WERI-Rb-1 (cell line): Measurements from ENCODE around the gene PIEZO2.

Experiments
- DNase-seq: peaks from one replicate; pipeline ENCODE4 v3.0.0-alpha.2; 2020
- H3K27ac ChIP-seq: fragments of 250-450 bp; sonication (Bioruptor Pico); 2 replicates; pipeline ENCODE4 v1.5.1; 2020; ENCODE audit warnings: mild to moderate bottlenecking, moderate library complexity
- H3K27me3 ChIP-seq: fragments of 250-450 bp; sonication (Bioruptor Pico); 2 replicates; pipeline ENCODE4 v1.5.1; 2021; ENCODE audit warnings: mild to moderate bottlenecking, low read depth, moderate library complexity; ENCODE audit not compliant: insufficient read depth, severe bottlenecking
- H3K36me3 ChIP-seq: fragments of 250-450 bp; sonication (Bioruptor Pico); 2 replicates; pipeline ENCODE4 v1.5.1; 2020; ENCODE audit warnings: mild to moderate bottlenecking, moderate library complexity
- H3K4me3 ChIP-seq: 2 replicates; pipeline ENCODE4 v1.5.1; 2011; ENCODE audit warnings: low read depth, mild to moderate bottlenecking, control low read depth, low read length
- H3K9me3 ChIP-seq: fragments of 250-450 bp; sonication (Bioruptor Pico); 2 replicates; pipeline ENCODE4 v1.5.1; 2021; ENCODE audit warnings: mild to moderate bottlenecking, moderate library complexity; ENCODE audit not compliant: severe bottlenecking
- TF ChIP-seq, protein P1 (sequence below): IDR thresholded peaks from 2 replicates; pipeline ENCODE4 v1.5.1; 2011; ENCODE audit warnings: low read depth, mild to moderate bottlenecking, control low read depth, inconsistent platforms, low read length

Gene PIEZO2

DNA sequence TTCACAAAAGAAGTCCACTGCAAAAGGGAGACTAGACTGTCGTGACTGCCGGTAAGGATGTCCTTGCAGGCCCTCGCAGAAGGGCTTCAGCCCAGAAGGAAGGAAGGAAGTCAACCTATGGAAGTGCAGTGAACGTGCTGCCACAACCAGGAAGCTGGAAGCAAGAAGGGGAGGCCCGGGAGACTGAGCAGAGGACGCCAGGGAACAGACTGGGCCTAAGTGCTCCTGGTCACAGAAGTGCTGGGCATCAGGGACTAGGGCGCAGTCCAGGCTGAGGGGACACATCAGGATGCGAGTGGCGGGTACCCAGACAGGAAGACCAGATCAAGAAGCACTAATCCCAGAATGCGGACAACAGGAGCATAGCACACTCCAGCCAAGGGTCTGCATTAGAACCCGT, 78.8 kb downstream of the PIEZO2 start:
- Histone ChIP-seq H3K27ac (no peak overlapping the region), H3K27me3 (peaks cover 2% of the 10 kb centered on the region), H3K9me3 (no peaks in the 10 kb centered on the region), H3K36me3 (no peaks in the 10 kb centered on the region), H3K4me3 (no peak overlapping the region)
- TF ChIP-seq, protein P1, sequence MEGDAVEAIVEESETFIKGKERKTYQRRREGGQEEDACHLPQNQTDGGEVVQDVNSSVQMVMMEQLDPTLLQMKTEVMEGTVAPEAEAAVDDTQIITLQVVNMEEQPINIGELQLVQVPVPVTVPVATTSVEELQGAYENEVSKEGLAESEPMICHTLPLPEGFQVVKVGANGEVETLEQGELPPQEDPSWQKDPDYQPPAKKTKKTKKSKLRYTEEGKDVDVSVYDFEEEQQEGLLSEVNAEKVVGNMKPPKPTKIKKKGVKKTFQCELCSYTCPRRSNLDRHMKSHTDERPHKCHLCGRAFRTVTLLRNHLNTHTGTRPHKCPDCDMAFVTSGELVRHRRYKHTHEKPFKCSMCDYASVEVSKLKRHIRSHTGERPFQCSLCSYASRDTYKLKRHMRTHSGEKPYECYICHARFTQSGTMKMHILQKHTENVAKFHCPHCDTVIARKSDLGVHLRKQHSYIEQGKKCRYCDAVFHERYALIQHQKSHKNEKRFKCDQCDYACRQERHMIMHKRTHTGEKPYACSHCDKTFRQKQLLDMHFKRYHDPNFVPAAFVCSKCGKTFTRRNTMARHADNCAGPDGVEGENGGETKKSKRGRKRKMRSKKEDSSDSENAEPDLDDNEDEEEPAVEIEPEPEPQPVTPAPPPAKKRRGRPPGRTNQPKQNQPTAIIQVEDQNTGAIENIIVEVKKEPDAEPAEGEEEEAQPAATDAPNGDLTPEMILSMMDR: no peak
- DNase-seq: no peak

DNA sequence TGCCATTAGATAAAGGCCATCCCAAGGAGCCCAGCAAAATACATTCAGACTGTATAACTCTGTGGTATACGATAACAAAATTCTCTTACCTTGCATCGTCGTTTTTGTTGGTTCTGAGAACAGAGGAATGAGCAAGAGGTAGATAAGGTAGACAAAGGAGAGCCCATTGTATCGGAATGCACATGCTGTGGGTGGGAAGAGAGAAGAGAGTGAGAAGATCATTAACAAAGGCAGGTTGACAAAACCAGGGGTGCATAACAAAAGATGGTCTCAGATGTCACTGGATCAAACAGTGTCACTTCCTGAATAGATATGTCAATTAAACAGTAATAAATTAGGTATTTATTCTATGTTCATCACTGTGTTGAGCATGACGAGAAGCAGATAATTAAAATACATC, 83.3 kb downstream of the PIEZO2 start:
- H3K36me3 ChIP-seq: no peaks in the 10 kb centered on the region
- no peak for DNase-seq
- no peaks in the 10 kb centered on the region for H3K27me3 ChIP-seq
- no peaks in the 10 kb centered on the region for H3K9me3 ChIP-seq
- H3K27ac ChIP-seq: no peak overlapping the region
- H3K4me3 ChIP-seq: no peak overlapping the region
- TF ChIP-seq, protein P1: no peak

DNA sequence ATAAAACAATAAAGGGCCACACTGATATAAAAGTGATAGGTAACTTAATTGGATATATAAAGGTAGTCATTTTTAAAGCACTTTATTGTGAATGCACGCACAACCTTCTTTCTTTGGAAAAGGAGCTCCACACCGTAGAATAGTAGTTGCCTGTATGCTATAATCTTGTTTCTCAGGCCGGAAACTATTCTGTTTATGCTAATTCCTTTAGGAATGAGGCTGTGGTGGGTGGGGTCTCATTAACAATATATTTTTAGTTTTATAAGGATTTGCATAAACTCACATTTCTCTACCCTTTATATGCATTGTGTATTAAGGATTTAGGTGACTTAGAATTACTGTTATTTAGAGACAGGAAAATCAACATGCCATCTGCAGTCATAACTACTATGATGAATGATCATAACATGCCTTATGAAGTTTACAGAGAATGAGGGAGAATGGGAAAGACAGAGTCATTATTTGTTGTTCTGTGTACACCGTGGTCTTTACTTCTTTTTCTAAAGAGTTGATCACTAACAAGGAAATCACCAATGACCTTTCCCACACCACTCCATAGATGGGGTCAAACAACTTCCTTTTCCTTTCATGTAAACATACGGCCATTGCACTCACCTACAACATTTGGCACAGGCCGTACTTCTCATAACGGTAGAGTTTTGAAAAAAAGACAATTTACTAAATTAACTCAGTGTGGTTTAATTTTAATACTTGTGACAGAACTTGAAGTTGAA, 84.5 kb downstream of the PIEZO2 start:
- Histone ChIP-seq H3K4me3 (no peak overlapping the region), H3K36me3 (no peaks in the 10 kb centered on the region), H3K27ac (no peak overlapping the region), H3K9me3 (no peaks in the 10 kb centered on the region), H3K27me3 (no peaks in the 10 kb centered on the region)
- no peak for DNase-seq
- TF ChIP-seq, protein P1: no peak

GRCh38 chr18:11064106-11064505, 85.3 kb downstream of the PIEZO2 start:
- H3K27me3 ChIP-seq: no peaks in the 10 kb centered on the region
- no peak overlapping the region for H3K4me3 ChIP-seq
- H3K9me3 ChIP-seq: no peaks in the 10 kb centered on the region
- H3K27ac ChIP-seq: no peak overlapping the region
- TF ChIP-seq, protein P1: no peak
- H3K36me3 ChIP-seq: no peaks in the 10 kb centered on the region
- no peak for DNase-seq

DNA sequence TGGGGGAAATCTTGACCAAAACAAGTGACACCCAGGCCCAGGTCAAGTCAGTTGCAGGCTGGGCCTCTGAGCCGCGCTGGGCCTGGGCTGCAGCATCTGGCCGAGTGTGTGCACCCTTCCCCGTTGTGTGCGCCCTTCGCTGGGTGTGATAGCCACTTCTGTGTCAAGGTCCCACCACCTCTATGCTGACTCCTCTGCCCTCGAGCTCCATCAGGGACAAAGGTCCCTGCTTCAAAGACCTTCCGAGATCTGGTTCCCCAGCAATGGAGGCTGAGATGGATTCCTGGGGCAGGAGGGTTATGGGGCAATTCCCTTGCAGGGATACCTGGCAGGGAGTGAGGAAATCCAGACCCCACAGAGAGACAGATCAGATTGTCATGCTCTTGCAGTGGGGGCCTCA, 93.6 kb downstream of the PIEZO2 start:
- no peaks in the 10 kb centered on the region for H3K36me3 ChIP-seq

More for the DNA sequence above, 93.6 kb downstream of the PIEZO2 start:
- H3K9me3 ChIP-seq: no peaks in the 10 kb centered on the region
- DNase-seq: no peak
- H3K4me3 ChIP-seq: no peak overlapping the region
- TF ChIP-seq, protein P1: no peak
- no peaks in the 10 kb centered on the region for H3K27me3 ChIP-seq
- no peak overlapping the region for H3K27ac ChIP-seq
